Measurements from ENCODE around the gene TMEM125.

GRCh38 chr1:43235040-43235439 is 34.7 kb upstream of the TMEM125 start:
- no peak for TF ChIP-seq CTCF (IDR thresholded peaks at IDR 0.05; ENCODE audit: insufficient read depth, low read length, poor library complexity, severe bottlenecking)
- no peak for TF ChIP-seq EZH2phosphoT487 (conservative IDR thresholded peaks at IDR 0.05; ENCODE audit: low read length)

Data from SU-DHL-6 (cell line).